Activated CD8-positive, alpha-beta T cell treated with anti-CD3 and anti-CD28 coated beads for 36 hours (primary cell): ENCODE measurements around the gene FAM210A. TPM values are rescaled to one million over a fixed set of nuclear protein-coding genes. Genes with fewer than 3 reads are reported as not detected.

ENCODE experiments used
- ATAC-seq: fragments of 200-7000 bp; cut with Tn5 transposase; one replicate; pipeline ENCODE4 v1.10.0; 2021; ENCODE audit warnings: mild to moderate bottlenecking, moderate library complexity
- CTCF ChIA-PET: fragments of 350-600 bp; sonication (Branson Sonifier 250); formaldehyde crosslinking; loops from one replicate; lab custom pipeline; 2021; ENCODE audit warnings: antibody characterized with exemption; lab: Charles Lee
- POLR2A ChIA-PET: fragments of 350-600 bp; sonication (Branson Sonifier 250); formaldehyde crosslinking; loops from one replicate; lab custom pipeline; 2021; ENCODE audit warnings: antibody characterized with exemption; lab: Charles Lee
- DNase-seq: peaks from one replicate; pipeline ENCODE4 v3.0.0-alpha.2; 2020
- H3K27ac Mint-ChIP-seq: one replicate; pipeline ENCODE4 v1.8.0; 2021; ENCODE audit warnings: mild to moderate bottlenecking, mixed read lengths
- H3K27me3 Mint-ChIP-seq: one replicate; pipeline ENCODE4 v1.8.0; 2021; ENCODE audit warnings: mixed read lengths
- H3K36me3 Mint-ChIP-seq: one replicate; pipeline ENCODE4 v1.8.0; 2021; ENCODE audit warnings: low read depth, mixed read lengths
- H3K4me1 Mint-ChIP-seq: one replicate; pipeline ENCODE4 v1.8.0; 2021; ENCODE audit warnings: low read depth, mixed read lengths
- H3K4me3 Mint-ChIP-seq: one replicate; pipeline ENCODE4 v1.8.0; 2021; ENCODE audit warnings: mild to moderate bottlenecking, moderate library complexity, mixed read lengths
- H3K9me3 Mint-ChIP-seq: one replicate; pipeline ENCODE4 v1.8.0; 2021; ENCODE audit warnings: mixed read lengths
- CTCF ChIP-seq: fragments of 200-600 bp; IDR thresholded peaks from one replicate; pipeline ENCODE4 v1.8.0; 2022; ENCODE audit warnings: antibody characterized with exemption, mild to moderate bottlenecking
- intact Hi-C: fragments of 100-400 bp; cut with micrococcal nuclease; formaldehyde crosslinking; loops from one replicate; pipeline ENCODE4 v1.10.0; 2022
- total RNA-seq, 2 experiments: library from RNA; stranded (reverse); gene quantifications; one replicate each; pipeline ENCODE4 v1.2.3, GENCODE V29; 2021

The FAM210A gene
- total RNA-seq, 2 experiments from 2014 or later = 57.7 to 64.2 TPM

- DNase-seq = no peak
- Mint-ChIP-seq H3K36me3 (peaks cover 7% of the 10 kb centered on the region), H3K9me3 (no peaks in the 10 kb centered on the region), H3K27me3 (no peaks in the 10 kb centered on the region), H3K4me3 (no peak overlapping the region), H3K4me1 (peaks cover 24% of the 10 kb centered on the region), H3K27ac (no peak overlapping the region)
- ChIA-PET POLR2A (no interaction called here), CTCF (interaction anchor here (2.2 to 2.8 kb wide), 2 partner anchors 66 to 408 kb away, joined by 6 to 19 read pairs; no protein-coding TSS in a partner anchor)
- no peak for TF ChIP-seq CTCF
- intact Hi-C loops = no loop called here
- no peak for ATAC-seq
Observed at GRCh38 chr18:13624563-13625237, 101.7 kb downstream of the FAM210A start.

- intact Hi-C loops = no loop called here
- no peak for TF ChIP-seq CTCF
- no peaks in the 10 kb centered on the region for H3K27me3 Mint-ChIP-seq
- H3K4me3 Mint-ChIP-seq = no peak overlapping the region
- ATAC-seq = no peak
- no peak overlapping the region for H3K27ac Mint-ChIP-seq
- H3K36me3 Mint-ChIP-seq = peaks cover 7% of the 10 kb centered on the region
- ChIA-PET POLR2A (no interaction called here), CTCF (interaction anchor here (0.9 to 2.2 kb wide), 2 partner anchors 65 to 408 kb away, joined by 3 to 6 read pairs; no protein-coding TSS in a partner anchor)
- H3K4me1 Mint-ChIP-seq = peaks cover 19% of the 10 kb centered on the region
- no peak for DNase-seq
- no peaks in the 10 kb centered on the region for H3K9me3 Mint-ChIP-seq
Observed at GRCh38 chr18:13623871-13624270, 102.5 kb downstream of the FAM210A start.

- POLR2A ChIA-PET = no interaction called here
- no peak overlapping the region for H3K27ac Mint-ChIP-seq
- DNase-seq (no peak), ATAC-seq (no peak)
- intact Hi-C loops = no loop called here
- TF ChIP-seq CTCF = no peak
- no peaks in the 10 kb centered on the region for H3K27me3 Mint-ChIP-seq
- H3K4me1 Mint-ChIP-seq = peaks cover 24% of the 10 kb centered on the region
- H3K4me3 Mint-ChIP-seq = no peak overlapping the region
- no peaks in the 10 kb centered on the region for H3K9me3 Mint-ChIP-seq
- CTCF ChIA-PET = interaction anchor here (0.9 to 2.2 kb wide), 3 partner anchors 65 to 407 kb away, joined by 3 to 6 read pairs (median 3); no protein-coding TSS in a partner anchor
- H3K36me3 Mint-ChIP-seq = peaks cover 7% of the 10 kb centered on the region
Observed at GRCh38 chr18:13623348-13623747, 103.0 kb downstream of the FAM210A start.

- Mint-ChIP-seq H3K27me3 (no peaks in the 10 kb centered on the region), H3K27ac (no peak overlapping the region), H3K9me3 (no peaks in the 10 kb centered on the region), H3K36me3 (peaks cover 7% of the 10 kb centered on the region), H3K4me3 (no peak overlapping the region), H3K4me1 (peaks cover 29% of the 10 kb centered on the region)
- ATAC-seq (no peak), DNase-seq (no peak)
- intact Hi-C loops = no loop called here
- CTCF ChIA-PET = interaction anchor here (0.6 to 2.2 kb wide), 3 partner anchors 12 to 406 kb away, joined by 3 to 6 read pairs (median 3); no protein-coding TSS in a partner anchor
- no peak for TF ChIP-seq CTCF
- POLR2A ChIA-PET = no interaction called here
Observed at GRCh38 chr18:13622751-13623150, 103.6 kb downstream of the FAM210A start.
